WERI-Rb-1 (cell line): ENCODE measurements around the gene TRIO.

ENCODE experiments used
- DNase-seq: peaks from one replicate; pipeline ENCODE4 v3.0.0-alpha.2; 2020
- H3K27ac ChIP-seq: fragments of 250-450 bp; sonication (Bioruptor Pico); 2 replicates; pipeline ENCODE4 v1.5.1; 2020; ENCODE audit warnings: mild to moderate bottlenecking, moderate library complexity
- H3K27me3 ChIP-seq: fragments of 250-450 bp; sonication (Bioruptor Pico); 2 replicates; pipeline ENCODE4 v1.5.1; 2021; ENCODE audit warnings: mild to moderate bottlenecking, low read depth, moderate library complexity; ENCODE audit not compliant: insufficient read depth, severe bottlenecking
- H3K36me3 ChIP-seq: fragments of 250-450 bp; sonication (Bioruptor Pico); 2 replicates; pipeline ENCODE4 v1.5.1; 2020; ENCODE audit warnings: mild to moderate bottlenecking, moderate library complexity
- H3K4me3 ChIP-seq: 2 replicates; pipeline ENCODE4 v1.5.1; 2011; ENCODE audit warnings: low read depth, mild to moderate bottlenecking, control low read depth, low read length
- H3K9me3 ChIP-seq: fragments of 250-450 bp; sonication (Bioruptor Pico); 2 replicates; pipeline ENCODE4 v1.5.1; 2021; ENCODE audit warnings: mild to moderate bottlenecking, moderate library complexity; ENCODE audit not compliant: severe bottlenecking
- CTCF ChIP-seq: IDR thresholded peaks from 2 replicates; pipeline ENCODE4 v1.5.1; 2011; ENCODE audit warnings: low read depth, mild to moderate bottlenecking, control low read depth, inconsistent platforms, low read length

Gene TRIO

GRCh38 chr5:14413331-14413750 lies 270.2 kb downstream of the TRIO start:
- Histone ChIP-seq H3K9me3 (no peaks in the 10 kb centered on the region), H3K4me3 (no peak overlapping the region), H3K27me3 (no peaks in the 10 kb centered on the region), H3K27ac (no peak overlapping the region), H3K36me3 (peaks cover 8% of the 10 kb centered on the region)
- DNase-seq: no peak
- TF ChIP-seq CTCF: no peak

- no peak for TF ChIP-seq CTCF
- no peak for DNase-seq
- Histone ChIP-seq H3K27me3 (no peaks in the 10 kb centered on the region), H3K27ac (no peak overlapping the region), H3K9me3 (no peaks in the 10 kb centered on the region), H3K4me3 (no peak overlapping the region), H3K36me3 (peaks cover 8% of the 10 kb centered on the region)
These were observed 270.9 kb downstream of the TRIO start for GRCh38 chr5:14414007-14414406.

GRCh38 chr5:14414656-14415023 lies 271.5 kb downstream of the TRIO start:
- no peak overlapping the region for H3K27ac ChIP-seq
- H3K27me3 ChIP-seq: no peaks in the 10 kb centered on the region
- H3K36me3 ChIP-seq: peaks cover 9% of the 10 kb centered on the region
- TF ChIP-seq CTCF: no peak
- H3K9me3 ChIP-seq: no peaks in the 10 kb centered on the region
- no peak overlapping the region for H3K4me3 ChIP-seq
- no peak for DNase-seq

- Histone ChIP-seq H3K36me3 (peaks cover 10% of the 10 kb centered on the region), H3K27me3 (no peaks in the 10 kb centered on the region), H3K27ac (no peak overlapping the region), H3K9me3 (no peaks in the 10 kb centered on the region), H3K4me3 (no peak overlapping the region)
- no peak for TF ChIP-seq CTCF
- DNase-seq: no peak
These were observed 272.0 kb downstream of the TRIO start for GRCh38 chr5:14415024-14415697.

- Histone ChIP-seq H3K36me3 (peaks cover 11% of the 10 kb centered on the region), H3K27me3 (no peaks in the 10 kb centered on the region), H3K9me3 (no peaks in the 10 kb centered on the region), H3K27ac (no peak overlapping the region), H3K4me3 (no peak overlapping the region)
- TF ChIP-seq CTCF: no peak
- DNase-seq: no peak
These were observed 272.5 kb downstream of the TRIO start for GRCh38 chr5:14415698-14416074.
